Fibroblast of the conjunctiva (primary cell): ENCODE data around the gene PRR23A.
"Not testable (repeated sequence)": the region's sequence is repeated elsewhere in the genome, so short reads cannot be mapped to it uniquely, and the experiment has no call there.

Experiments
- DNase-seq: peaks from one replicate; pipeline ENCODE4 v3.0.0-alpha.2; 2010; ENCODE audit warnings: low read depth

The PRR23A gene

DNA sequence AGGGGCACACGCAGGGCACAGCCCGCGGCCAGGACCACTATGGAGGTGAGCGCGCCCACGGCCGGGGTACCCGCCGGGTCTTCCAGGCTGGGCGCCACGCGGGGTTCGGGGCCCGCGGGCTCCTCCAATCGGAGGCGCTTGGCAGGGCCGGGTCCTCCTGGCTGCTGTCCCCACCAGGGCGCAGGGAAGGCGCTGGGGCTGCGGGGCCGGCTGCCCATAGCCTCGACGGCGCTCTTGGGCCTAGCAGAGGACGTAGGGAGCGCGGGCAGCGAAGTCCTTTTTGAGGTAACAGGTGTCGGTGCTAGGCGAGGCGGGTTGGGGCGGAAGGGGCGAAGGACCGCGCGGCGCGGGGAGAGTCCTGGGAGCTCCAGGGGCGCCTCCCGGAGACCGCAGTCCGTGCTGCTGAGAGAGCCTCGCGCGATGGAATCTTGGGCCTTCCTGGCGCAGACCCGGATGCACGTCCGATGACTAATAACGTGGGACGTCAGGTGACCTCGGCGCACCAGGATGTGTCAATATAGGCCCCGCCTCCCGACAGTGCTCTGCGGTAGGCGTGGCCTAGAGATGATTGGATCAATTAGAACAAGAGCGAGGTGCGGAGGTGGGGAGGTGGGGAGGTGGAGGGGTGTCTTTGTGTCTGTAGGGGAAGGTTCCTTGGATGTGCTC is at the start of gene PRR23A:
Gene PRR23A, minus strand, starts transcription at position 218 of the 666 bp plus-strand sequence. Its CDS starts 0 bp downstream, at position 218.
- no peak for DNase-seq

DNA sequence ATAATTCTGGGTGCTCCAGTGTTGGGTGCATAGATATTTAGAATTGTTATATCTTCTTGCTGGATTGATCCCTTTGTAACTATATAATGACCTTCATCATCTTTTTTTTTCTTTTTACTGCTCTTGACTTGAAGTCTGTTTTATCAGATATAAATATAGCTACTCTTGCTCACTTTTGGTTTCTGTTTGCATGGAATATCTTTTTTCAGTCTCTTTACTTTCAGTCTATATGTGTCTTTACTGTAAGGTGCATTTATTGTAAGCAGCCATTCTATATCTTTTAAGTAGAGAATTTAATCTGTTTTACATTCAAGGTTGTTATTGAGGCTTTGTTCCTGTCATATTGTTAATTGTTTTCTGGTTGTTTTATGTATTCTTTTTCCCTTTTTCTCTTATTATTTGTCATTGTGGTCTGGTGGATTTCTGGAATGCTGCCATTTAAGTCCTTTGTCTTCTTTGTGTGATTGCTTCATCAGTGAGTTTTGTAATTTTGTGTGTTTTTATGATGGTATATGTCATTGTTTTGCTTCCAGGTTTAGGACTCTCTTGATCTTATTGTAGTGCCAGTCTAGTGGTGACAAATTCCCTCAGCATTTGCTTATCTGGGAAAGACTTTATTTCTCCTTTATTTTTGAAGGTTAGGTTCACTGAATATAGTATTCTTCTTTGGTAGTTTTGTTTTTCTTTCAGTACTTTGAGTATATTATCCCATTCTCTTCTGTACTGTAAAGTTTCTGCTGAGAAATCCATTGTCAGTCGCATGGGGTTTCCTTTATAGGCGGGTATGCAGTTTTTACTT is 46.9 kb upstream of the PRR23A start:
- DNase-seq, result no peak

DNA sequence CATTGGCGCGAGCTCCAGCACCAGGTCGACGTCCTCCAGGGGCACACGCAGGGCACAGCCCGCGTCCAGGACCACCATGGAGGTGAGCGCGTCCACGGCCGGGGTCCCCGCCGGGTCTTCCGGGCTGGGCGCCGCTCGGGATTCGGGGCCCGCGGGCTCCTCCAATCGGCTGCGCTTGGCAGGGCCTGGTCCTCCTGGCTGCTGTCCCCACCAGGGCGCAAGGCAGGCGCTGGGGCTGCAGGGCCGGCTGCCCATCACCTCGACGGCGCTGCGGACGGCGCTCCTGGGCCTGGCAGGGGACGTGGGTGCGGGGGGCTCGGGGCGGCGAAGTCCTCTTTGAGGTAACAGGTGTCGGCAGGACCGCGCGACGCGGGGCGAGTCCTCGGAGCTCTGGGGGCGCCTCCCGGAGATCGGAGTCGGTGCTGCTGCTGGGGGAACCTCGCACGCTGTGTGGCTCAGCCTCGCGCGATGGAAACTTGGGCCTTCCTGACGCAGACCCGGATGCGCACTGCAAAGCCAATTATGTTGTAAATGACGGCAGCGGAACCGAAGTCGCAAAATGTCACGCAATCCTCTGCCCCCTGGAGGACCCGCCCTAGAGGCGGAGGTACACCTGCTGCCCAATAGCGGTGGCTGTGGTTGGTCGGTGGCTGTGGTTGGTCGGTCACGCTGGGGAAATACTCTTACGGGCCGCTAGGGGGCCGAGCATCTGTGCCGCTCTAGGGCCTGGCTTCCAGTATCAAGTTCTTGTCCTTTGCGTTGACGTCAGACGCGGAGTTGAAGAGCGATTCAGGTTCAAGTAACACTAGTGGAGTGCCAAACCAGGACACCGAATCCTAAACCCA is 38.5 kb upstream of the PRR23A start, which contains the start of gene PRR23C:
Gene PRR23C, minus strand, starts transcription at position 527 of the 845 bp plus-strand sequence. Its CDS starts 272 bp downstream, at position 255.
- DNase-seq, result no peak

DNA sequence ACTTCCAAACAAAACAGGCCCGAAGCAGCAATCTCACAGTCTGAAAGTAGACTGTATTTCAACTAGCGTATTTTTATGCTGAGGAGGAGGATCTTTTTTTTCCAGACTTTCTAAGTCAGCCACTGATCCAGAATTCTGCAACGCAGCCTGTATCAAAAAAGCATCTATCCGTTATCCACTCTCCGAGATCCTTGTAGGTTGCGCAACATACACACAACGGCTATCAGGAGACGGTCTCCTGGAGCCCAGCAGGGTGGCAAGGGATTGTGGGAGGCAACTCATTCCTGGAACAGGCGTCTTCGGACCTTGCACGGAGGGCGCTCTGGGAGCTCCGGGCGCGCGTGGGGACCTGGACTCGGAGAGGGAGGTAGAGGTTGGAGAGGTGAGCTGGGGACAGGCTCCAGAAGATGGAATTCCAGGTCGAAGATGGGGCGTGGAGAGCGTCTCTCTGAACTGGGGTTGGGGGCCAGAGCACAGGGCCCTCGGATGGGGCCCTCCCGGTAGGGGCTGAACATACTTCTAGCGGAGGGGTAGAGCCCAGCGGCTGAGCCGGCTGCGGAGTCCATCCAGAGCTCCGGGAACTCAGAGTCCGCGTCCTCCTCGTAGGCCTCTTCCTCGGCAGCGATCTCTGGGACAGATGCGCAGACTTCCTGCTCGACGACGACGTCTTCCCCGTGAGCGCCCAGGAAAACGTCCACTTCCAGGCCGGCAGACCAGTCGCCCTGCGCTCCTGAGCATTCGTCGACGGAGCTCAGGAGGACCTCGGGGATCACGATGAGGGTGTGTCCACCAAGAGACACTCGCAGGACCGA is 37.7 kb upstream of the PRR23A start:
- no peak for DNase-seq

DNA sequence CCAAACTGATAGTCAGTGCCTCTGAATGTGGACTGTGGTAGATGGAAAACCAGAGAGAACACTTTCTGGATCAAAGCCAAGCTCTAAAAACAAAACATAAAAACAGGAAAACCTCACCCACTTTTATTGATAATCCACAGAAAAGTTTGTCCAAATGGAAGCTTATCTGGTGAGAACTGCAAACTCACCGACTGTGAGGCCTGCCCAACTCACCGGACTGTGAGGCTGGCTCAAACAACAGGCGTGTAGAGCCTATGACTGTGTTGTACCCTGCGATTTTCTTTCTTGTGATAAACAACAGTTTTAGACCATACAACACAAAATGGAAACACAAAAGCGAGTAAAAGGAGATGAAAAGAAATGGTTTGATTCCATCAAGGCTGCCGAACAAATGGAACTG is 31.4 kb upstream of the PRR23A start:
- no peak for DNase-seq

DNA sequence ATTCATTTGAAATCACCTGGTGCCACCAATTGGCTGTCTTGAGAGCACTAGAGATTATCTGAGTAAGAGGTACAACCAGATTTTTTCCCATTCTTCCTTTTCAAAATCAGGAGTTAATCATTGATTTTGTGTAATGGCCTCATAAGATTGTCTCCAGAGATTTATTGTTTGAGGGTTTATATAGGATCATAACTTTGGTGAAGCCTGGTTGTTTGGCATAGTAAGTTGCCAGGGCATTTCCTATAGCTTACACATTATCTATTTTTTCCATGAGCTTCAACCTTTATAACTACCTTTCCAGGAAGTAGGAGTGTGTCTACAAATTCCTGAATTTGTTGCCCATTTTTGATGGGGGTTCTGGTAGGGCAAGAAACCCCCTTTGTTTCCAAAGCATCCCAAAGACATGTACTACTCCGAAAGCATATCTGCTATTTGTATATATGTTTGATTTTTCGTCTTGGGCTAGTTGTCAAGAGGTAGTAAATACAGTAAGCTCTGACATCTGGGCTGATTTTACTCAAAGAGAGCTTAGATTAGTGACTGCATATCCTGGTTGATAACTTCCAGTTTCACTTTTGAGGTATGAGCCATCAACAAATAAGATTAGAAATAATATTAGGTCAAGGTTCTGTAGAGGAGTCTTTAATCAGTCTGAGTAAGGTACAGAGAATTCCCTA is 26.4 kb upstream of the PRR23A start:
- DNase-seq, result no peak

DNA sequence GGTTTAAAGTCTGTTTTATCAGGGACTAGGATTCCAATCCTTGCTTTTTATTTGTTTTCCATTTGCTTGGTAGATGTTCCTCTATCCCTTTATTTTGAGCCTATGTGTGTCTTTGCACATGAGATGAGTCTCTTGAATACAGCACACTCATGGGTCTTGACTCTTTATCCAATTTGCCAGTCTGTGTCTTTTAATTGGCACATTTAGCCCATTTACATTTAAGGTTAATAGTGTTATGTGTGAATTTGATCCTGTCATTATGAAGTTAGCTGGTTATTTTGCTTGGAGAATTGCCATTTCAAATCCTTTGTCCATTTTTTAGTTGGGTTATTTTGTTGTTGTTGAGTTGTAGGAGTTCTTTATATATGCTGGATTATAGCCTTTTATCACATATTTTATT is 24.5 kb upstream of the PRR23A start:
- DNase-seq, result not testable (repeated sequence)

DNA sequence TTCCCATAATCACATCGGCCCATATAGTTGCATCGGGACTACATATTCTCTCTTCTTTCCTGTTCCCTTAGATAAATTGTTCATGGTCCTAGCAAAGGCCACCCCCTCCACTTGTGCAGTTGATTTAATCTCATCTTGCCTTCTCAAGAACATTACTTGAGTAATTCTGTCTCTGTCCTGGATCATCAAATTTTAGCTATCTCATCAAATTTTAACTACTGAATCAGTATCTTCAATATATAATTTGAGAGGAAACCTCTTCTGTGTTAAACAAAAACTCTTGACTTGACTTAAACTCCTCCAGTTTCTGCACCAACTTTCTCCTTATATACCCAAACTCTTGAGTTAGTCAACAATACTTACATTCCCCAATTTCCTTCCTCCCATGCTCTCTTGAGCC is 18.9 kb upstream of the PRR23A start:
- DNase-seq, result no peak

DNA sequence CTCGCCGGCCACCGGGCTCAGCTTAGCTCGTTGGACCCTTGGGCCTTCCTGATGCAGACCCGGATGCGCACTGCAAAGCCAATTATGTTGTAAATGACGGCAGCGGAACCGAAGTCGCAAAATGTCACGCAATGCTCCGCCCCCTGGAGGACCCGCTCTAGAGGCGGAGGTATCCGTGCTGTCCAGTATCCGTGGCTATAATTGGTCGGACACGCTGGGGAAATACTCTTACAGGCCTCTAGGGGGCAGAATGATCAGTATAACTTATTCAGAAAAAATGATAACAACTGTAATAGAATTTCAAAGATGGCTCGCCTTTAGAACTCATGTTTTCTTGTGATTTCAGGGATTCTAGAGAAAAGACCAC is 14.8 kb upstream of the PRR23A start, which contains the start of gene PRR23B:
Gene PRR23B, minus strand, starts transcription at position 59 of the 367 bp plus-strand sequence. CDS start 265 bp downstream, outside the sequence.
- no peak for DNase-seq

DNA sequence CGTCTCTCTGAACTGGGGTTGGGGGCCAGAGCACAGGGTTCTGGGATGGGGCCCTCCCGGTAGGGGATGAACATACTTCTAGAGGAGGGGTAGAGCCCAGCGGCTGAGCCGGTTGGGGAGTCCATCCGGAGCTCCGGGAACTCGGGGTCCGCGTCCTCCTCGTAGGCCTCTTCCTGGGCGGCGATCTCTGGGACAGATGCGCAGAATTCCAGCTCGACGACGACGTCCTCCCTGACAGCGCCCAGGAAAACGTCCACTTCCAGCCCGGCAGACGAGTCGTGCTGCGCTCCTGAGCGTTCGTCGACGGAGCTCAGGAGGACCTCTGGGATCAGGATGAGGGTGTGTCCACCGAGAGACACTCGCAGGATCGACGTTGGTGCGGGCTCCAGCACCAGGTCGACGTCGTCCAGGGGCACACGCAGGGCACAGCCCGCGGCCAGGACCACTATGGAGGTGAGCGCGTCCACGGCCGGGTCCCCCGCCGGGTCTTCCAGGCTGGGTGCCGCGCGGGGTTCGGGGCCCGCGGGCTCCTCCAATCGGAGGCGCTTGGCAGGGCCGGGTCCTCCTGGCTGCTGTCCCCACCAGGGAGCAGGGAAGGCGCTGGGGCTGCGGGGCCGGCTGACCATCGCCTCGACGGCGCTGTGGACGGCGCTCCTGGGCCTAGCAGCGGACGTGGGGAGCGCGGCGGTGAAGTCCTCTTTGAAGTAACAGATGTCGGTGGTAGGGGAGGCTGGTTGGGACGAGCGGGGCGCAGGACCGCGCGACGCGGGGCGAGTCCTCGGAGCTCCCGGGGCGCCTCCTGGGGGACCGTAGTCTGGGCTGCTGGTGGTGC is 14.2 kb upstream of the PRR23A start:
- no peak for DNase-seq

DNA sequence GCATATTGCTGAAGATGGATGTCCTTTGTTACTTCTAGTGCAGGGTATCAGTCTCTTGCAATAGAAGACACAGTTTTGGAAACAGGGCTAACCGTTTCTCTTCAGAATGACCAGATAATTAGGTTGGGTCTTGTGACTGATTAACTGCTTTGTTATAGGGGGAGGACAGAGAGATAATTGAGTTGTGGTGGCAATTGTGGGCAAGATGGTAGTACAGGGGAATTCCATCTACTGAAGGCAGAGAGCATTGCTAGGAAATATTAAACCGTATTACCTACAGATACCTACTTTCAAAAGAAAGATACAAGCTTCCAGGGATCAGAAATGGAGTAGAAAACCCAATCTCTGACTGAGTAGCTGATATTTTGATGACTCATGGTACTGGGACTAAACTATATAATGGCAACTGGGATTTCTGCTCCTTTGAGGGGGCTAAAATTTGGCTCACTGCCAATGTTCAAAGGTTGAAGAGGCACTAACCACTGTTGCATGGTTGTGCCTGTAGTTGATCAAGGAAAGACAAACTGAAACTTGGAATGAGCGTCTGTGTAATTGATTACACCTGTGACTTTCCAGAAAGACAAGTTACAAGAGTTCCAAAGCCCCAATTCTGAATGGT is 10.5 kb upstream of the PRR23A start:
- no peak for DNase-seq

DNA sequence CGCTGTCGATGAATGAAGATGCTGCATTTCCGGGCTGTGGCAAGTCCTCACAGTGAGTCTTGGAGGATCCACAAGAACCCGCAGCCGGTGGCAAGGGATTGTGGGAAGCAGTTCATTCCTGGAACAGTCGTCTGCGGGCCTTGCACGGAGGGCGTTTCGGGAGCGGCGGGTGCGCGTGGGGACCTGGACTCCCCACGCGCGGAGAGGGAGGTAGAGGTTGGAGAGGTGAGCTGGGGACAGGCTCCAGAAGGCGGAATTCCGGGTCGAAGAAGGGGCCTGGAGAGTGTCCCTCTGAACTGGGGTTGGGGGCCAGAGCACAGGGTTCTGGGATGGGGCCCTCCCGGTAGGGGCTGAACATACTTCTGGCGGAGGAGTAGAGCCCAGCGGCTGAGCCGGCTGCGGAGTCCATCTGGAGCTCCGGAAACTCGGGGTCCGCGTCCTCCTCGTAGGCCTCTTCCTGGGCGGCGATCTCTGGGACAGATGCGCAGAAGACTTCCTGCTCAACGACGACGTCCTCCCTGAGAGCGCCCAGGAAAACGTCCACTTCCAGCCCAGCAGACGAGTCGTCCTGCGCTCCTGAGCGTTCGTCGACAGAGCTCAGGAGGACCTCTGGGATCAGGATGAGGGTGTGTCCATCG is 593 bp downstream of the PRR23A start:
- no peak for DNase-seq

DNA sequence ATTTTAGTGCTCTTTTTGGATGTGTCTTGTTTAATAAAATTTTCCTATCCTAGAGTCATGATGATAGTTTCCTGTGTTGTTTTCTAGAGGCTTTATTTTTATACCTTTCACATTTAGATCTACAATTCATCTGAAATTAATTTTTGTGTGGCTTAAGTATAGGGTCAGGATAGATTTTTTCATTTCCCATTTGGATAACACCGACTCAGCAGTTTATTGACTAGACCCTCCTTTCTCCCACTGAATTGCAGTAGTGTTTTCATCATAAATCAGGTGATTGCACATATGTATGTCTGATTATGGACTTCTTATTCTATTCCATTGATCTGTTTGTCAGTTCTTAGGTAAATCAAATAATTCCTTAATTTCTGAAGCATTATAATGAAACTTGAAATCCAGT is 10.4 kb downstream of the PRR23A start:
- no peak for DNase-seq

DNA sequence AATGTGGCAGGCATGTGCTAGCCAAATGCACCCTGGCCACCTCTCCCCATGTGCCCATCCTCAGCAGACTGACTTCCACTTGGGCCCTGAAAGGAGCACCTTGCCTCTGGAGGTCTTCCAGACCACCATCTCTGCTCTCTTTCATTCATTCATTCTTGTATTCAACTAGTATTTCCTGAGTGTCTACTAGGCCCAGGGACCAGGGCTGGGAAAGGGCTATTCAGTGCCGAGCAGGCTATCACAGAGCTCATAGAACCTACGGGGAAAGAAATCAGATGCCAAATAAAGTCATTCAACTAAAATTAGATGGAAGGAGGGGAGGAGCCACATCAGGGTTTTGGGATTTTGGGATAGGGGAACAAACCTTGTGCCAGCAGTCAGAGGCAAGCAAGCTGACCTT is 18.9 kb downstream of the PRR23A start:
- no peak for DNase-seq

DNA sequence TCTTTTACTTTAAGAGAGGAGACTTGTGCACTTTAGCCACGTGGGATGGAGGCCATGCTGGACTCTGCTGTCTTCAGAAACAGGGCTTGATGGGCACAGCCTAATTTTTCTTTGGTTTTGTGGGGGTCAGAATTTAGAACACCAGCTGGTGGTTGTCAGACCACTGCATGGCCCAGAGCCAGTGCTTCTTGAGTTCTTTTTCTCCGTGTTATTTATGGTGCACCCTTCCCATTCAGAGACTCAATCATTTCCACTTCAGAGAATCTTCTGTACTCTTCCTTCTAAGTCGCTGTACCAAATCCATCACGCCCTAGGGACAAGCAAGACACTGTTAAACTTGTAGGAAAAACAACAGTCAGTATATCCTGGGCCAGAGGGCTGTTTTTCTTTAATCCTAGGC is 20.1 kb downstream of the PRR23A start:
- DNase-seq, result no peak

DNA sequence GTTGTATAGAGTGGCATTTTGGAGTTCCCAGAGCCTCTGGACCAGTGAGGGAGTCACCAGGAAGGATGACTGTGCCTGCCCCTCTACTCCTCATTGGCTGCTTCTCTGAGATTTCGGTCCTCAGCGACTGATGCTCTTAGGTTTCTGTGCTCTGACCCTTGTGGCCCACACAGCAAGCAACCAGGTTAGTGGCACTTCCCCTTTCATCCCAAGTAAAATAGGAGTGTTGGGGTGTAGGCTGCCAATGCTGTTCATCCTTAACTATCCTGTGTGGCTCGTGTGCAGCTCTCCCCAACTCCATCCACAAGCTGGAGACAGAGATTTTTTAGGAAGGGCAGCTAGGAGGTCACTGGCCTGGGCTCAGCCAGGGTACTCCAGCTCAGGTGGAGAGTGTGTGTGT is 21.3 kb downstream of the PRR23A start:
- no peak for DNase-seq

DNA sequence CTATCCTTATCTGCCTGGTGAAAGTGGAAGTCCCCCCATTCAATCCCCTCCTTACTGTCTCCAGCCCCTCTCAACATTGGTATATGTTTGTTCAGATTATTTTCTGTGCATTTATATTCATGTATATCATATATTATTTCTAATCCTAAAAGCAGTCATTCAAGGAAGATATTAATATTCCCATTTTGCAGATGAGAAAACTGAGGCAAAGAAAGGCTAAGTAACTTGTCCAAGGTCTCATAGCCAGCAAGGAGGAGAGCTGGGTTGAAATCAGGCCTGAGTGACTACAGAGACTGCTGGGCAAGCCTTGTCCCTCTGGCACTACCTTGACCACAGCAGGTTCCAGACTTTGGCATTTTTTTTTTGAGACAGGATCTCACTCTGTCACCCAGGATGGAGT is 30.0 kb downstream of the PRR23A start:
- DNase-seq, result no peak

DNA sequence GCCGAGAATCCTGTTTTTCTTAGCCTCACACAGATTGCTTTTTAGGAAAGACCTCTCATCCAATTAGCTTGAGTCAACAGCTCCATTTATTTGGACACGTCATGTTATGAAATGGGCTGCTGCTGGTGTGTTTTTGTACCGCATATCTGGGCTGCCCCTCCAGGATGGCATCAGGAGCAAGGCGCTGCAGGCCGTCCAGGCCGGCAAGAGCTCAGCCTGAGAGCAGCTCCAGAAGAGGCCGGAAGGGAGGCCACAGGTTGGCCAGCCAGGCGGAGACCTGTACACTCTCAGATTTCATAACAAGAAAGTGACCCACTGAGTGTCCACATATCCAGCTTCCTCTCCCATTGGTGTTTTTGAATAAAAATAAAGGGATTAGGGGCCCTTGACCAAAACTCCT is 30.7 kb downstream of the PRR23A start:
- no peak for DNase-seq

DNA sequence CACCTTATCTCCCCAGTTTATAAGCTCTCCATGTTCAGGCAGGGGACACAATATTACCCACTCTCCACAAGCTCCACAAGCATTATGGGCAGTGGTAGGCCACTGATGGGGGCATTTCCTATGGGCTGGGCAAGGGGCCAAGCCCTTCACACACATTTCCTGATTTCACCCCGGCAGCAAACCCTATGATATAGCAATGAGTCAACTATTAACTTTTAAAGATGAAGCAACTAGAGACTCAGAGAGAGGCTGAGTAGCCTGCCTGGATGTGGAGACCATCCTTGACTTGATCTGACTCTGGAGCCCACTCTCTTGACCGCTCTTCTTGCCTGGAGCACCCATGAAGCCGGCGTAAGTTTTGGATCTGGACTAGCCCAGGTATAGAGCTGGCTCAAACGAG is 31.6 kb downstream of the PRR23A start:
- no peak for DNase-seq
